GM10266 (cell line): ENCODE data around the gene P2RX2.

Experiments used
- DNase-seq: peaks from one replicate; pipeline ENCODE4 v3.0.0; 2012; ENCODE audit errors: extremely low spot score
- TF ChIP-seq, protein P1 (sequence below): IDR thresholded peaks from 2 replicates; pipeline ENCODE4 v1.5.1; 2012; ENCODE audit warnings: mild to moderate bottlenecking, low read depth; ENCODE audit not compliant: control insufficient read depth, insufficient read depth; ENCODE audit errors: missing control alignments

P2RX2 gene

DNA sequence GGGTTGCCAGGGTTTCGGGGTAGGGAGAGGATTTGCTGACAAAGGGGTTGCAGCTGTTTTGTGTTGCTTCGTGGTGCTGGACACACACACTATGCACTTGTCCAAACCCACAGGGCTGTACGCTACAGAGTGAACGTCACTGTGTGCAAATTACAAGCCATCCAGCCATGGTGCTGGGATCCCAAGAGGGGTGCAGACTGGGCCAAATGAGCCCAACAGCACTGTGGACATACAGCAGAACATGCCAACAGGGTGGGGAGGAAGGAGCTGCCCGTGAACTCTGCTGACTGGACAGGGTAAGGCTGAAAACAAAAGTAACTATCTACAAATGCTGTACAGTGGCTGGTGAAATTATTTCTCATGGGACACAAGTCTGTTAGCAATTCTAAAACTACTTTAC lies 43.4 kb downstream of the P2RX2 start:
- DNase-seq = no peak
- TF ChIP-seq, protein P1, sequence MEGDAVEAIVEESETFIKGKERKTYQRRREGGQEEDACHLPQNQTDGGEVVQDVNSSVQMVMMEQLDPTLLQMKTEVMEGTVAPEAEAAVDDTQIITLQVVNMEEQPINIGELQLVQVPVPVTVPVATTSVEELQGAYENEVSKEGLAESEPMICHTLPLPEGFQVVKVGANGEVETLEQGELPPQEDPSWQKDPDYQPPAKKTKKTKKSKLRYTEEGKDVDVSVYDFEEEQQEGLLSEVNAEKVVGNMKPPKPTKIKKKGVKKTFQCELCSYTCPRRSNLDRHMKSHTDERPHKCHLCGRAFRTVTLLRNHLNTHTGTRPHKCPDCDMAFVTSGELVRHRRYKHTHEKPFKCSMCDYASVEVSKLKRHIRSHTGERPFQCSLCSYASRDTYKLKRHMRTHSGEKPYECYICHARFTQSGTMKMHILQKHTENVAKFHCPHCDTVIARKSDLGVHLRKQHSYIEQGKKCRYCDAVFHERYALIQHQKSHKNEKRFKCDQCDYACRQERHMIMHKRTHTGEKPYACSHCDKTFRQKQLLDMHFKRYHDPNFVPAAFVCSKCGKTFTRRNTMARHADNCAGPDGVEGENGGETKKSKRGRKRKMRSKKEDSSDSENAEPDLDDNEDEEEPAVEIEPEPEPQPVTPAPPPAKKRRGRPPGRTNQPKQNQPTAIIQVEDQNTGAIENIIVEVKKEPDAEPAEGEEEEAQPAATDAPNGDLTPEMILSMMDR = no peak

DNA sequence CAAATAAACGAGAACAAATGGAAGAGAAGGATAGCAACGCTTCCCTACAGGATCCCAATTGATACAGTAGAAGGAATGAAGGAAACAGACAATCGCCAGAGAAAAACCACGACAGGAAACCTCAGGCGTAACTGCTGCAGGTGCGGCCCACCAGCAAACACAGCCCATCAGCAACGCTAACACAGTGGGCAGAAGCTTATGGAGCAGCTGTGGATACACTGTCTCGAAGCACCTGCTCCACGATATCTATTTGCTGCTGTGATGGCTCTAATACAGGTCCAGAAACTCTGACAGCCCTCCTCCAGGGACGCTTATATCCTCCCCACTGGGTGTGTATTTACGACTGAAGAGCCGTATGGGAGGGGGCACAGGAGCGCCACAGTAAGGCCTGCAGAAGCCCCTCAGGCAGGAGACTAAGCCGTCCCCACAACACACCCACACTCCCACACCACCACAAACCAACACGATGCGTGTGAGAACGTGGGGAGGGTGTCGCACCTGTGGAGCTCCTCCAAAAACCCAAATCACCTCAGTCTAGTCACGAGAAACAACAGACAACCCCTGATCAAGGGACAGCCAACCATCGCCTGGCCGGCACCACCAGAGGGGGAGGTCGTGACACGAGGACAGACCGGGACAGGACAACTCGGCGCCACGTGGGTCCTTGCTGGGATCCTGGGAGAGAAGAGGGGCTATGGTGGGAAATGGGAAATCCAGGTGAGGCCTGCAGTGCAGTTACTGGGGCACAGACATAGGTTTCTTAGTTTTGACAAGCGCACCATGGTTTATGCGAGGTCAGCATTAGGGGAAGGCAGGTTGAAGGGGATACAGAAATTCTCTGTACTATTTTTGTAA lies 44.6 kb downstream of the P2RX2 start:
- TF ChIP-seq, protein P1 = no peak
- no peak for DNase-seq

DNA sequence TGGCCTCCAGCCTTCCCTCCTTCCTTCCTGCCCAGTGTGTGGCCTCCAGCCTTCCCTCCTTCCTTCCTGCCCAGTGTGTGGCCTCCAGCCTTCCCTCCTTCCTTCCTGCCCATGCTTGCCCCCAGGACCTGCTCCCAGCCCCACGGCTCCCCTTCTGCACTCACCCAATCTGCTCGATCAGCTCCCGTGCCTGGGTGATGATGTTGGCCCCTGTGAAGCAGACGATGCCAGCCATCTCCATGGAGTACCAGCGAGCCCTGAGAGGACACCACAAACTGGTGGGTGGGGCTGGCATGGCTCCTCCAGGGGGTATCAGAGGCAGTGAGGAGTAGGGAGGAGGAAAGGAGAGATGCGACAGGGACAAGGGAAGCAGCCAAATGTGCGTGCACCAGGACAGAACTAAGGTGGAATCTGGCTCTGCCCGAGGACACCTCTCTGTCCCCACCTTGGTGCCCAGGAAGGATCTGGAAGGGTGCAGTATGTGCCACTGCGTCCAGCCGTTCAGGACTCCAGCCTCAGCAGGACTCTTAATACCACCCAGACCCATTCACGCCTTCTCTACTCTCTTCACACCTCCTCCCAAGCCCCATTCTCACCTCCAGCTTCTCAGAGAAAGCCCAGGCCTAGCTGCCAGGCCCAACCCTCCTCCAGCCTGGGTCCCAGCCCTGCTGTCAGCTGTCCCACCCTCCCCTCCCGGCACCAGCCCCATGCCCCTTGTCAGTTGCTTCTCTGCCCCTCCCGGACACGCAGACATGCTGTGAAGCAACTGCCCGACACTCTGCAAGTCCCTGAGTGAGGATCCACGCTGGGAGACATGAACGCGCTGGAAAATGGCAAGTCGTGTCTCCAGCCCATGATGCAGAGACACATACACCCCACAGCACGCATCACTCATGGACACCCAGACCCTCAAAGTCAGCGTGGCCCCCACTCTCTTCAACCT lies 45.9 kb downstream of the P2RX2 start:
- no peak for DNase-seq
- TF ChIP-seq, protein P1 = no peak

DNA sequence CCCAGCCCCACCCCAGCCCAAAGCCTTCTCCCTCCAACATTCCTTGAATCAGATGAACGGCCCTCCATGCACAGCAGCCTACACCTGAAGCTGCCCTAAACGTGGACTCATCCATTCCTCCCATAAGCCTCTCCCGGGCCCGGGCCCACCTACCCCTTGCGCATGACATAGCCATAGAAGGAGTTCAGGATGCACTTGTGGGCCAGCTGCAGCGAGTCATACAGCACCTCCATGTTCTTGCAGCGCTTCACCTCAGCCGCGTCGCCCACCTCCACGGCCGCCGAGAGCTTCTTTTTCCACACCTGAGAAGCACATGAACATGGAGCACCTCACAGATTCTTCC lies 46.5 kb downstream of the P2RX2 start:
- TF ChIP-seq, protein P1 = no peak
- DNase-seq = no peak

DNA sequence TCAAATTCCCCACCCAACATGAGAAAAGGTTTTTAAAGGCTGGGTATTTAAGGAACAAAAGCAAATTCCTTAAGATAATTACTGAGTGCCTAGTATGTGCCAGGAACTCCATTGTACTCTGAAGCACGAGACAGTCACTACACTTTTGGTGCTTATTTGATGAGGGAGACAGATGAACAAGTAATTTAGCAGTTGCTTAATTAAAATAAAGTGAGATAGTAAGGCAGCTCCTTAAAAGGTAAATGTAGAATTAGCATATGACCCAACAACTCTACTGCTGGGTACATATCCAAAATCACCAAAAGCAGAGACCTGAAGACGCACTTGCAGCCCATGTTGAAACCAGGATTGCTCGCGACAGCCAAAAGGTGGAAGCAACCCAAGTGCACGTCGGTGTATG lies 47.2 kb downstream of the P2RX2 start:
- DNase-seq = no peak
- TF ChIP-seq, protein P1 = no peak

DNA sequence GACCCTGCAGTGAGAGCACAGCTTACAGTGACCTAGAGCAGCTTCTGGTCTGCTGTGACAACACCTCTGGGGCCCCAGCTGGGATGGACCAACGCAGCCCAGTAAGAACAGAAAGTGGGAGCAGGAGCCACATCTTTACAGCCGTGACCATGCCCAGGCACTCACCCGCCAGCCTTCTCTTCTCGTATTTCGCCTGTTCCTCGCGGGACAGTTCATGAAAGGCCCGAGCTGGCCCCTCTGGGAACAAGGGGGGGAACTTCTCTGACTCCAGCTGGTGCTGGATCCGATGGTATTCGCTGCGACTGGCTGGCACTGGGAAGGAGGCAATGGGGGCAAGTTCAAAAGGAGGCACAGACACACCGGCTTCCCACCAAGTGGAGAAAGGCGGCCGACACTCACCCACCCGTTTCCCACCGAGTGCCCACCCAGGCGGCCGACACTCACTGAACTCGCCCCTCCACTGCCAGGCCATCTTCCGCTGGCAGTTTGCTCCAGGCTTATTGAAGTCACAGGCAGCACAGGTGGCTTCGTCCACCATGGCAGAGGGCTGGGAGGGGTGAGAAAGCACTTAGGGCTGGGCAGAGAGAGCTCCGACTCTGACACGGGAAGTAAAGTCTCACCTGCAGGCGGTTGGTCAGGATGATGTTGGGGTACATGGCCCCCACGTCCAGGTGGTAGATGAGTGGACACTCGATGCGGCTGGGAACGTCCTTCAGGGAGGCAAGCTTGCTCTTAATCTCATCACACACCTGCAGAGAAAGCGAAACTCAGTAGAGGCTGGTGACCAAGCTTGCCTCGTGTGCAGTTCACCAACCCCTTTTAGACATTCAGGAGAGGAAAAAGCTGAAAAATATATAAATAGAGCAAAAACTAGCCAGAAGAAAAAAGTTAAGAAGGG lies 49.9 kb downstream of the P2RX2 start:
- no peak for DNase-seq

More for the DNA sequence above, 49.9 kb downstream of the P2RX2 start:
- TF ChIP-seq, protein P1 = no peak
